Neural progenitor cell (in vitro differentiated cells): ENCODE results near the gene NEDD1.

Source experiments
- EZH2 ChIP-seq: fragments of 200-600 bp; sonication (generic); IDR thresholded peaks from 2 replicates; pipeline ENCODE4 v1.6.1; 2017; ENCODE audit warnings: antibody characterized with exemption, mild to moderate bottlenecking, moderate library complexity
- TF ChIP-seq, protein P1 (sequence below): fragments of 200-600 bp; sonication (generic); IDR thresholded peaks from 2 replicates; pipeline ENCODE4 v1.5.1; 2017; ENCODE audit warnings: antibody characterized with exemption, mild to moderate bottlenecking

DNA sequence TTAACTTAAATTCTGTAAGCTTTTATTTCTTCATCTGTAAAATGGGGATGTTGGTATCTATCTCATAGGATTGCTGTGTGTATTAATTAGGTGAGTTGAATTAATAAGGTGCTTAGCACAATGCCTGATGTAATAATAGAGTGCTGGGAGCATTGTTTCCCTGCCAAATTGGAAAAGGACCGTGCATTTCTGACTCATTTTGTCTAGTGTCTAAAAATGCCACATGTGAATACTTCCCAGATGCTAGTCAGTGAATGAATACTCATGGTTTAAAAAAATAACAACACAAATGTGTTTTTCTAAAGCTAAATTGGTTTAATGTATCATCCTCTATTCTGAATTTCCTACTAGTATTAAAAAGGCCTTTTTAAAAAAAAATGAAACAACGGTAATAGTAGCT, 45.4 kb upstream of the NEDD1 start:
- TF ChIP-seq, protein P1, sequence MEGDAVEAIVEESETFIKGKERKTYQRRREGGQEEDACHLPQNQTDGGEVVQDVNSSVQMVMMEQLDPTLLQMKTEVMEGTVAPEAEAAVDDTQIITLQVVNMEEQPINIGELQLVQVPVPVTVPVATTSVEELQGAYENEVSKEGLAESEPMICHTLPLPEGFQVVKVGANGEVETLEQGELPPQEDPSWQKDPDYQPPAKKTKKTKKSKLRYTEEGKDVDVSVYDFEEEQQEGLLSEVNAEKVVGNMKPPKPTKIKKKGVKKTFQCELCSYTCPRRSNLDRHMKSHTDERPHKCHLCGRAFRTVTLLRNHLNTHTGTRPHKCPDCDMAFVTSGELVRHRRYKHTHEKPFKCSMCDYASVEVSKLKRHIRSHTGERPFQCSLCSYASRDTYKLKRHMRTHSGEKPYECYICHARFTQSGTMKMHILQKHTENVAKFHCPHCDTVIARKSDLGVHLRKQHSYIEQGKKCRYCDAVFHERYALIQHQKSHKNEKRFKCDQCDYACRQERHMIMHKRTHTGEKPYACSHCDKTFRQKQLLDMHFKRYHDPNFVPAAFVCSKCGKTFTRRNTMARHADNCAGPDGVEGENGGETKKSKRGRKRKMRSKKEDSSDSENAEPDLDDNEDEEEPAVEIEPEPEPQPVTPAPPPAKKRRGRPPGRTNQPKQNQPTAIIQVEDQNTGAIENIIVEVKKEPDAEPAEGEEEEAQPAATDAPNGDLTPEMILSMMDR: no peak
- no peak for TF ChIP-seq EZH2
